Brain microvascular endothelial cell (primary cell): Measurements from ENCODE around the gene DNLZ.
"Not testable (repeated sequence)": the region's sequence is repeated elsewhere in the genome, so short reads cannot be mapped to it uniquely, and the experiment has no call there.

Experiments used
- DNase-seq: peaks from one replicate; pipeline ENCODE4 v3.0.0-alpha.2; 2020
- H3K27ac ChIP-seq: fragments of 250-450 bp; sonication (Bioruptor Pico); 2 replicates; pipeline ENCODE4 v1.5.1; 2020; ENCODE audit warnings: mild to moderate bottlenecking, moderate library complexity
- H3K27me3 ChIP-seq: fragments of 250-450 bp; sonication (Bioruptor Pico); replicated peaks from 2 replicates; pipeline ENCODE4 v1.5.1; 2020; ENCODE audit warnings: mild to moderate bottlenecking
- H3K36me3 ChIP-seq: fragments of 250-450 bp; sonication (Bioruptor Pico); replicated peaks from 2 replicates; pipeline ENCODE4 v1.5.1; 2020; ENCODE audit warnings: mild to moderate bottlenecking
- H3K4me3 ChIP-seq: 2 replicates; pipeline ENCODE4 v1.5.1; 2011; ENCODE audit warnings: low read depth, mild to moderate bottlenecking, control low read depth, low read length, moderate library complexity
- CTCF ChIP-seq: IDR thresholded peaks from 2 replicates; pipeline ENCODE4 v1.5.1; 2011; ENCODE audit warnings: low read depth, mild to moderate bottlenecking, moderate library complexity, low read length, control low read depth, inconsistent platforms; ENCODE audit errors: missing control alignments
- in situ Hi-C: cut with HindIII; loops from 2 replicates; pipeline ENCODE4 v1.10.0; 2017; ENCODE audit warnings: low sequenced_read_pairs, low pct_ligation_motif_present

The DNLZ gene

GRCh38 chr9:136407911-136408310 lies 44.4 kb upstream of the DNLZ start:
- Histone ChIP-seq H3K27ac (no peak overlapping the region), H3K27me3 (no peaks in the 10 kb centered on the region), H3K4me3 (no peak overlapping the region), H3K36me3 (peaks cover 41% of the 10 kb centered on the region)
- TF ChIP-seq CTCF, result no peak
- in situ Hi-C loops, result no loop called here
- no peak for DNase-seq

GRCh38 chr9:136407061-136407460 lies 43.5 kb upstream of the DNLZ start:
- DNase-seq, in situ Hi-C loops, H3K27me3 ChIP-seq, H3K27ac ChIP-seq, H3K4me3 ChIP-seq: not testable (repeated sequence)
- H3K36me3 ChIP-seq, result peaks cover 41% of the 10 kb centered on the region

GRCh38 chr9:136405904-136406303 lies 42.4 kb upstream of the DNLZ start:
- peaks cover 45% of the 10 kb centered on the region for H3K36me3 ChIP-seq
- H3K27ac ChIP-seq, H3K27me3 ChIP-seq, DNase-seq, in situ Hi-C loops, H3K4me3 ChIP-seq: not testable (repeated sequence)

- Histone ChIP-seq H3K4me3 (no peak overlapping the region), H3K27ac (no peak overlapping the region), H3K36me3 (peaks cover 45% of the 10 kb centered on the region), H3K27me3 (no peaks in the 10 kb centered on the region)
- DNase-seq, result no peak
- in situ Hi-C loops, result no loop called here
- TF ChIP-seq CTCF, result no peak
Observed at GRCh38 chr9:136405481-136405880, 41.9 kb upstream of the DNLZ start.

GRCh38 chr9:136404801-136405136 lies 41.2 kb upstream of the DNLZ start:
- H3K27ac ChIP-seq, result no peak overlapping the region

GRCh38 chr9:136403915-136404800 lies 40.6 kb upstream of the DNLZ start:
- H3K4me3 ChIP-seq, result no peak overlapping the region
- H3K27me3 ChIP-seq, result no peaks in the 10 kb centered on the region
- DNase-seq, result no peak
- TF ChIP-seq CTCF, result no peak
- in situ Hi-C loops, result no loop called here
- H3K36me3 ChIP-seq, result peaks cover 45% of the 10 kb centered on the region
- H3K27ac ChIP-seq, result no peak overlapping the region

More at GRCh38 chr9:136404801-136405136, 41.2 kb upstream of the DNLZ start:
- peaks cover 45% of the 10 kb centered on the region for H3K36me3 ChIP-seq
- no peak overlapping the region for H3K4me3 ChIP-seq
- TF ChIP-seq CTCF, result no peak
- no peaks in the 10 kb centered on the region for H3K27me3 ChIP-seq
- no peak for DNase-seq
- in situ Hi-C loops, result no loop called here

GRCh38 chr9:136403538-136403914 lies 40.0 kb upstream of the DNLZ start:
- no peak overlapping the region for H3K4me3 ChIP-seq
- no peaks in the 10 kb centered on the region for H3K27me3 ChIP-seq
- in situ Hi-C loops, result no loop called here
- DNase-seq, result no peak
- H3K36me3 ChIP-seq, result peaks cover 45% of the 10 kb centered on the region
- TF ChIP-seq CTCF, result no peak
- H3K27ac ChIP-seq, result no peak overlapping the region
